Stimulated activated effector memory CD8-positive, alpha-beta T cell treated with anti-CD3 and anti-CD28 coated beads, Interleukin-12 subunit alpha, Interleukin-12 subunit beta, amount 100 ng/mL, for 72 hours (primary cell): ENCODE data around the gene RBM20.

ENCODE experiments used
- ATAC-seq: fragments of 150-1000 bp; cut with Tn5 transposase; 2 replicates; pipeline ENCODE4 v1.10.0; 2021
- DNase-seq, 2 donors: peaks; one replicate each; pipeline ENCODE4 v3.0.0; 2021 to 2022; ENCODE audit warnings: low spot score in 2 of 2
- H3K27ac Mint-ChIP-seq: one replicate; pipeline ENCODE4 v1.8.0; 2022; ENCODE audit warnings: mild to moderate bottlenecking, mixed read lengths
- H3K36me3 Mint-ChIP-seq: one replicate; pipeline ENCODE4 v1.8.0; 2022; ENCODE audit warnings: mild to moderate bottlenecking, mixed read lengths
- H3K4me1 Mint-ChIP-seq: one replicate; pipeline ENCODE4 v1.8.0; 2022; ENCODE audit warnings: mixed read lengths
- H3K4me3 Mint-ChIP-seq: one replicate; pipeline ENCODE4 v1.8.0; 2022; ENCODE audit warnings: mild to moderate bottlenecking, mixed read lengths
- H3K9me3 Mint-ChIP-seq: one replicate; pipeline ENCODE4 v1.8.0; 2022; ENCODE audit warnings: mixed read lengths

RBM20 gene

GRCh38 chr10:110825508-110825907 is 181.4 kb downstream of the RBM20 start:
- Mint-ChIP-seq H3K9me3 (no peaks in the 10 kb centered on the region), H3K4me3 (no peak overlapping the region), H3K4me1 (peaks cover 6% of the 10 kb centered on the region), H3K36me3 (no peaks in the 10 kb centered on the region), H3K27ac (no peak overlapping the region)
- DNase-seq (no peak), ATAC-seq (no peak)

- no peaks in the 10 kb centered on the region for H3K4me1 Mint-ChIP-seq
- DNase-seq, result no peak
- no peaks in the 10 kb centered on the region for H3K36me3 Mint-ChIP-seq
- ATAC-seq, result no peak
- H3K27ac Mint-ChIP-seq, result no peak overlapping the region
- H3K4me3 Mint-ChIP-seq, result no peak overlapping the region
- no peaks in the 10 kb centered on the region for H3K9me3 Mint-ChIP-seq
Measured at GRCh38 chr10:110827410-110827809, 183.3 kb downstream of the RBM20 start.

GRCh38 chr10:110827875-110828274 is 183.7 kb downstream of the RBM20 start:
- Mint-ChIP-seq H3K4me3 (no peak overlapping the region), H3K9me3 (no peaks in the 10 kb centered on the region), H3K27ac (no peak overlapping the region), H3K4me1 (no peaks in the 10 kb centered on the region), H3K36me3 (no peaks in the 10 kb centered on the region)
- ATAC-seq (no peak), DNase-seq (no peak)

GRCh38 chr10:110828525-110828924 is 184.4 kb downstream of the RBM20 start:
- no peak for ATAC-seq
- H3K27ac Mint-ChIP-seq, result no peak overlapping the region
- H3K9me3 Mint-ChIP-seq, result no peaks in the 10 kb centered on the region
- H3K4me3 Mint-ChIP-seq, result no peak overlapping the region
- DNase-seq, result no peak
- no peaks in the 10 kb centered on the region for H3K36me3 Mint-ChIP-seq
- no peaks in the 10 kb centered on the region for H3K4me1 Mint-ChIP-seq

GRCh38 chr10:110829721-110830410 is 185.7 kb downstream of the RBM20 start:
- ATAC-seq (no peak), DNase-seq (no peak)
- no peak overlapping the region for H3K4me3 Mint-ChIP-seq
- H3K4me1 Mint-ChIP-seq, result peaks cover 5% of the 10 kb centered on the region
- H3K27ac Mint-ChIP-seq, result no peak overlapping the region
- H3K9me3 Mint-ChIP-seq, result no peaks in the 10 kb centered on the region
- H3K36me3 Mint-ChIP-seq, result no peaks in the 10 kb centered on the region

GRCh38 chr10:110833234-110833940 is 189.3 kb downstream of the RBM20 start:
- no peak for ATAC-seq
- H3K4me1 Mint-ChIP-seq, result peaks cover 10% of the 10 kb centered on the region
- H3K9me3 Mint-ChIP-seq, result no peaks in the 10 kb centered on the region
- DNase-seq, result no peak
- no peak overlapping the region for H3K27ac Mint-ChIP-seq
- H3K4me3 Mint-ChIP-seq, result no peak overlapping the region
- H3K36me3 Mint-ChIP-seq, result no peaks in the 10 kb centered on the region

- Mint-ChIP-seq H3K4me3 (no peak overlapping the region), H3K36me3 (no peaks in the 10 kb centered on the region), H3K4me1 (peaks cover 10% of the 10 kb centered on the region), H3K27ac (peak overlapping the region; percentile 61), H3K9me3 (no peaks in the 10 kb centered on the region)
- DNase-seq, result no peak
- no peak for ATAC-seq
Measured at GRCh38 chr10:110833941-110834628, 189.9 kb downstream of the RBM20 start.

- H3K9me3 Mint-ChIP-seq, result no peaks in the 10 kb centered on the region
- H3K4me3 Mint-ChIP-seq, result no peak overlapping the region
- ATAC-seq, result no peak
- DNase-seq, result no peak
- H3K27ac Mint-ChIP-seq, result peak overlapping the region; percentile 61
- H3K36me3 Mint-ChIP-seq, result no peaks in the 10 kb centered on the region
- H3K4me1 Mint-ChIP-seq, result peaks cover 10% of the 10 kb centered on the region
Measured at GRCh38 chr10:110834629-110835301, 190.6 kb downstream of the RBM20 start.

- Mint-ChIP-seq H3K4me3 (no peak overlapping the region), H3K36me3 (no peaks in the 10 kb centered on the region), H3K27ac (no peak overlapping the region), H3K4me1 (peaks cover 10% of the 10 kb centered on the region), H3K9me3 (no peaks in the 10 kb centered on the region)
- no peak for DNase-seq
- ATAC-seq, result no peak
Measured at GRCh38 chr10:110835841-110836240, 191.7 kb downstream of the RBM20 start.

GRCh38 chr10:110836706-110837105 is 192.6 kb downstream of the RBM20 start:
- no peak overlapping the region for H3K4me3 Mint-ChIP-seq
- no peaks in the 10 kb centered on the region for H3K36me3 Mint-ChIP-seq
- DNase-seq, result no peak
- H3K9me3 Mint-ChIP-seq, result no peaks in the 10 kb centered on the region
- H3K27ac Mint-ChIP-seq, result peak overlapping the region; percentile 72
- H3K4me1 Mint-ChIP-seq, result peaks cover 11% of the 10 kb centered on the region
- ATAC-seq, result no peak

GRCh38 chr10:110837418-110838171 is 193.5 kb downstream of the RBM20 start:
- DNase-seq (no peak), ATAC-seq (no peak)
- H3K9me3 Mint-ChIP-seq, result no peaks in the 10 kb centered on the region
- no peak overlapping the region for H3K4me3 Mint-ChIP-seq
- H3K4me1 Mint-ChIP-seq, result peaks cover 20% of the 10 kb centered on the region
- no peaks in the 10 kb centered on the region for H3K36me3 Mint-ChIP-seq
- no peak overlapping the region for H3K27ac Mint-ChIP-seq

GRCh38 chr10:110840225-110840922 is 196.2 kb downstream of the RBM20 start:
- Mint-ChIP-seq H3K27ac (no peak overlapping the region), H3K9me3 (no peaks in the 10 kb centered on the region)

GRCh38 chr10:110840923-110841428 is 196.8 kb downstream of the RBM20 start:
- peaks cover 39% of the 10 kb centered on the region for H3K4me1 Mint-ChIP-seq
- no peaks in the 10 kb centered on the region for H3K9me3 Mint-ChIP-seq
- H3K4me3 Mint-ChIP-seq, result no peak overlapping the region
- ATAC-seq (no peak), DNase-seq (no peak)
- H3K36me3 Mint-ChIP-seq, result no peaks in the 10 kb centered on the region
- no peak overlapping the region for H3K27ac Mint-ChIP-seq

More at GRCh38 chr10:110840225-110840922, 196.2 kb downstream of the RBM20 start:
- DNase-seq (no peak), ATAC-seq (no peak)
- Mint-ChIP-seq H3K4me3 (no peak overlapping the region), H3K4me1 (peaks cover 37% of the 10 kb centered on the region), H3K36me3 (no peaks in the 10 kb centered on the region)

- ATAC-seq (peak; percentile 38), DNase-seq (no peak)
- peak overlapping the region; percentile 87 for H3K27ac Mint-ChIP-seq
- H3K4me3 Mint-ChIP-seq, result no peak overlapping the region
- H3K4me1 Mint-ChIP-seq, result peaks cover 46% of the 10 kb centered on the region
- H3K36me3 Mint-ChIP-seq, result no peaks in the 10 kb centered on the region
- no peaks in the 10 kb centered on the region for H3K9me3 Mint-ChIP-seq
Measured at GRCh38 chr10:110841767-110842267, 197.7 kb downstream of the RBM20 start.
